B cell (primary cell): ENCODE measurements around the gene ARNT2. TPM values are rescaled to one million over a fixed set of nuclear protein-coding genes. Genes with fewer than 3 reads are reported as not detected.

Source experiments
- ATAC-seq: fragments of 200-7000 bp; cut with Tn5 transposase; one replicate; pipeline ENCODE4 v1.10.0; 2021; ENCODE audit warnings: low read depth, mild to moderate bottlenecking, moderate number of reproducible peaks, moderate library complexity
- CTCF ChIA-PET: fragments of 350-600 bp; sonication (Branson Sonifier 250); formaldehyde crosslinking; loops from one replicate; lab custom pipeline; 2021; ENCODE audit warnings: antibody characterized with exemption, inconsistent platforms; lab: Charles Lee
- POLR2A ChIA-PET: fragments of 350-600 bp; sonication (Branson Sonifier 250); formaldehyde crosslinking; loops from one replicate; lab custom pipeline; 2021; ENCODE audit warnings: antibody characterized with exemption; lab: Charles Lee
- DNase-seq: peaks from one replicate; pipeline ENCODE4 v3.0.0; 2013
- H2AFZ ChIP-seq: 2 replicates; pipeline ENCODE4 v1.6.1; 2012; ENCODE audit warnings: mild to moderate bottlenecking, low read depth, low read length; ENCODE audit not compliant: insufficient read depth, poor library complexity, severe bottlenecking
- H3K27ac ChIP-seq, 2 donors: 1 replicate in 1 of 2; 2 replicates in 1 of 2; pipeline ENCODE4 v1.5.1; 2012 to 2013; ENCODE audit warnings: low read length in 2 of 2, mild to moderate bottlenecking in 2 of 2, moderate library complexity in 1 of 2
- H3K27me3 ChIP-seq, 4 experiments: fragments of 200-600 bp in 1 of 4; sonication (generic) in 1 of 4; replicated peaks in 1 of 4; 1 replicate in 2 of 4; 2 replicates in 2 of 4; pipeline versions ENCODE4 v1.6.1 to v1.7.0; 2013 to 2016; ENCODE audit warnings: low read length in 3 of 4, mild to moderate bottlenecking in 2 of 4, mixed read lengths in 1 of 4, moderate library complexity in 1 of 4; ENCODE audit not compliant: insufficient read depth in 4 of 4, control insufficient read depth in 3 of 4; ENCODE audit errors: control extremely low read depth in 1 of 4
- H3K36me3 ChIP-seq, 2 experiments: replicated peaks in 1 of 2; 1 replicate in 1 of 2; 2 replicates in 1 of 2; pipeline versions ENCODE4 v1.6.1 to v1.7.1; 2013; ENCODE audit warnings: low read length in 1 of 2; ENCODE audit not compliant: insufficient read depth in 2 of 2, control insufficient read depth in 1 of 2; ENCODE audit errors: control extremely low read depth in 1 of 2, extremely low read depth in 1 of 2
- H3K4me1 ChIP-seq, 2 donors: fragments of 200-600 bp in 1 of 2; sonication (generic) in 1 of 2; 1 replicate in 1 of 2; 2 replicates in 1 of 2; pipeline versions ENCODE4 v1.5.1 to v1.6.1; 2013 to 2017; ENCODE audit warnings: low read length in 2 of 2; ENCODE audit not compliant: control insufficient read depth in 2 of 2, insufficient read depth in 2 of 2
- H3K4me2 ChIP-seq: replicated peaks from 2 replicates; pipeline ENCODE3; 2012; ENCODE audit warnings: mild to moderate bottlenecking, low read depth, low read length; ENCODE audit not compliant: poor library complexity, severe bottlenecking
- H3K4me3 ChIP-seq, 5 experiments: fragments of 200-600 bp in 1 of 5; sonication (generic) in 1 of 5; 1 replicate in 3 of 5; 2 replicates in 2 of 5; pipeline versions ENCODE4 v1.5.1 to v1.7.0; 2011 to 2016; ENCODE audit warnings: low read length in 4 of 5, mild to moderate bottlenecking in 4 of 5, low read depth in 2 of 5, control low read depth in 1 of 5, moderate library complexity in 1 of 5; ENCODE audit not compliant: insufficient read depth in 1 of 5; ENCODE audit errors: control extremely low read depth in 1 of 5, extremely low read depth in 1 of 5
- H3K79me2 ChIP-seq: fragments of 200-600 bp; sonication (generic); one replicate; pipeline ENCODE4 v1.6.0; 2016; ENCODE audit warnings: low read length; ENCODE audit not compliant: control insufficient read depth, insufficient read depth
- H3K9ac ChIP-seq: fragments of 200-600 bp; sonication (generic); 2 replicates; pipeline ENCODE4 v1.6.1; 2017; ENCODE audit warnings: mild to moderate bottlenecking, low read length, moderate library complexity
- H3K9me3 ChIP-seq, 3 donors: one replicate each; pipeline versions ENCODE4 v1.6.1 to v1.7.1; 2013; ENCODE audit warnings: low read length in 2 of 3; ENCODE audit not compliant: control insufficient read depth in 2 of 3, insufficient read depth in 1 of 3; ENCODE audit errors: control extremely low read depth in 1 of 3
- H4K20me1 ChIP-seq: 2 replicates; pipeline ENCODE4 v1.6.0; 2012; ENCODE audit warnings: mild to moderate bottlenecking, low read length; ENCODE audit not compliant: insufficient read depth, control insufficient read depth, poor library complexity, severe bottlenecking
- H3K27ac Mint-ChIP-seq: one replicate; pipeline ENCODE4 v1.8.0; 2021; ENCODE audit warnings: mixed read lengths
- H3K27me3 Mint-ChIP-seq: one replicate; pipeline ENCODE4 v1.8.0; 2021; ENCODE audit warnings: mixed read lengths
- H3K4me1 Mint-ChIP-seq: one replicate; pipeline ENCODE4 v1.8.0; 2021; ENCODE audit warnings: mixed read lengths
- H3K4me3 Mint-ChIP-seq: one replicate; pipeline ENCODE4 v1.8.0; 2021; ENCODE audit warnings: mixed read lengths
- H3K9me3 Mint-ChIP-seq: one replicate; pipeline ENCODE4 v1.8.0; 2022; ENCODE audit warnings: mixed read lengths; ENCODE audit not compliant: insufficient read depth
- EZH2 ChIP-seq: IDR thresholded peaks from 2 replicates; pipeline ENCODE4 v1.6.1; 2012; ENCODE audit warnings: borderline replicate concordance, low read depth, mild to moderate bottlenecking, moderate library complexity, low read length; ENCODE audit not compliant: insufficient read depth, poor library complexity, severe bottlenecking
- WGBS: methylation state at CpG from one replicate; pipeline ENCODE4 v1.1.5; 2013; ENCODE audit warnings: missing lambda C conversion rate; ENCODE audit not compliant: insufficient coverage; 5-methylcytosine and 5-hydroxymethylcytosine counted together
- intact Hi-C: fragments of 100-400 bp; cut with micrococcal nuclease; formaldehyde crosslinking; loops from one replicate; pipeline ENCODE4 v1.10.0; 2022
- polyA plus RNA-seq: library from polyadenylated mRNA; depleted of rRNA; stranded (reverse); fragments of >200 nt; gene quantifications from 2 replicates; pipeline ENCODE4 v1.2.3, GENCODE V29; 2012
- total RNA-seq, 2 donors: library from RNA; stranded (reverse); fragments of 120-200 nt in 1 of 2; gene quantifications; 1 replicate in 1 of 2; 2 replicates in 1 of 2; pipeline versions ENCODE4 v1.2.3 to v1.2.4, GENCODE V29; 2013 to 2022
- TF ChIP-seq, protein P1 (sequence below): fragments of 200-600 bp; IDR thresholded peaks from one replicate; pipeline ENCODE4 v1.8.0; 2022; ENCODE audit warnings: antibody characterized with exemption, mild to moderate bottlenecking

The ARNT2 gene
- total and polyA plus RNA-seq, 2 donors (not counting 1 experiment from before 2014, with no cell fraction given), result not detected

DNA sequence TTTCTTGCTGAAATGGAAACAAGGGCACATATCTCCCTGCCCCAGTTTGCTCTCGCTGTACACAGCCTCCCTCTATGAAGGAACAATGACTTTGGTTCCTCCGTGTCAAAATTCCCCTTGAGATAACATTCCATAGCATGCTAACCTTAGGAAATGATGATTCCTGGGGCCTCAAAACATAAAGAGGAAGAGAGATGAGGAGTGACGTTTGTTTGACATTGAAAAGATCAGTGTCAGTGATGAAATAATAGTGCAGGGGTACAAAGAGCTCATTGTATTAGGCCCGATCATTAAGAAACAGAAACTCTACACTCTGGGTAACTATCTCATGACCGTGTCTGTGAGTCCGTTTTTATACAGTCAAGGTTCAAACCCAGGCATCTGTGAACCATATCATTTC lies 55.2 kb downstream of the ARNT2 start:
- no peaks in the 10 kb centered on the region for H4K20me1 ChIP-seq
- TF ChIP-seq EZH2, result no peak
- TF ChIP-seq, protein P1, sequence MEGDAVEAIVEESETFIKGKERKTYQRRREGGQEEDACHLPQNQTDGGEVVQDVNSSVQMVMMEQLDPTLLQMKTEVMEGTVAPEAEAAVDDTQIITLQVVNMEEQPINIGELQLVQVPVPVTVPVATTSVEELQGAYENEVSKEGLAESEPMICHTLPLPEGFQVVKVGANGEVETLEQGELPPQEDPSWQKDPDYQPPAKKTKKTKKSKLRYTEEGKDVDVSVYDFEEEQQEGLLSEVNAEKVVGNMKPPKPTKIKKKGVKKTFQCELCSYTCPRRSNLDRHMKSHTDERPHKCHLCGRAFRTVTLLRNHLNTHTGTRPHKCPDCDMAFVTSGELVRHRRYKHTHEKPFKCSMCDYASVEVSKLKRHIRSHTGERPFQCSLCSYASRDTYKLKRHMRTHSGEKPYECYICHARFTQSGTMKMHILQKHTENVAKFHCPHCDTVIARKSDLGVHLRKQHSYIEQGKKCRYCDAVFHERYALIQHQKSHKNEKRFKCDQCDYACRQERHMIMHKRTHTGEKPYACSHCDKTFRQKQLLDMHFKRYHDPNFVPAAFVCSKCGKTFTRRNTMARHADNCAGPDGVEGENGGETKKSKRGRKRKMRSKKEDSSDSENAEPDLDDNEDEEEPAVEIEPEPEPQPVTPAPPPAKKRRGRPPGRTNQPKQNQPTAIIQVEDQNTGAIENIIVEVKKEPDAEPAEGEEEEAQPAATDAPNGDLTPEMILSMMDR, result no peak
- intact Hi-C loops, result loop anchor here (5.0 to 10.0 kb wide), 2 partner anchors 398 to 645 kb away; no protein-coding TSS in a partner anchor
- CTCF ChIA-PET, result interaction anchor here (1.8 to 8.5 kb wide), 2 partner anchors 317 to 510 kb away, joined by 11 to 102 read pairs; no protein-coding TSS in a partner anchor
- H3K27me3 Mint-ChIP-seq, result peaks cover 5% of the 10 kb centered on the region
- H3K36me3 ChIP-seq, result no peaks in the 10 kb centered on the region
- no peak overlapping the region for H3K9ac ChIP-seq
- H3K27me3 ChIP-seq, result peaks cover 0 to 8% (median 4%) of the 10 kb centered on the region in 4 experiments
- WGBS, result no CpG with 5 or more reads among the region's 6 CpGs
- H3K4me3 ChIP-seq, result no peak overlapping the region
- no peak overlapping the region for H3K27ac ChIP-seq
- no peaks in the 10 kb centered on the region for H3K9me3 Mint-ChIP-seq
- no peak overlapping the region for H3K27ac Mint-ChIP-seq
- POLR2A ChIA-PET, result no interaction called here
- no peaks in the 10 kb centered on the region for H3K79me2 ChIP-seq
- H2AFZ ChIP-seq, result no peak overlapping the region
- H3K4me1 Mint-ChIP-seq, result peaks cover 4% of the 10 kb centered on the region
- no peak overlapping the region for H3K4me2 ChIP-seq
- no peaks in the 10 kb centered on the region for H3K9me3 ChIP-seq
- no peak overlapping the region for H3K4me3 Mint-ChIP-seq
- peaks cover 0 to 4% of the 10 kb centered on the region in 2 donors for H3K4me1 ChIP-seq
- DNase-seq (no peak), ATAC-seq (no peak)

DNA sequence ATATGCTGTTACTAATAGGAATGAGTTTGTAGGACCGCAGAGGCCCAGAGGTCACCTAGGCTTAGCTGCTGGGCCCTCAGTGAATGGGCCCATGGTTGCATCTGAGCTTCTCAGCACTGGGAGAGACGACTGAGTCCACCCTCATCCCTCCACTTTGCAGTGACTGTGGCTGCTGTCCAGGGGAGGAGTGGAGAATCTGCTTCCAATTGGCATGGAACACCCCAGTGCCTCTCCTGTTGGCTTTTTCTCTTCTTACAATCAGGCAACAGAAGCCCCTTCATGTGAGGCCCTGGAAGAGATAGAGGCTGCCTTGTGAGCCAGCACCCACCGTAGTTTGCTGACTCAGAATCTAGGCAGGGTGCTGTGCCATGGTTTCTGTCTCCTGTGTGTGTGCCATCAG lies 55.6 kb downstream of the ARNT2 start:
- peaks cover 0 to 8% (median 4%) of the 10 kb centered on the region in 4 experiments for H3K27me3 ChIP-seq
- DNase-seq (no peak), ATAC-seq (no peak)
- Mint-ChIP-seq H3K27ac (no peak overlapping the region), H3K27me3 (peaks cover 5% of the 10 kb centered on the region), H3K4me1 (peaks cover 4% of the 10 kb centered on the region), H3K4me3 (no peak overlapping the region), H3K9me3 (no peaks in the 10 kb centered on the region)
- intact Hi-C loops, result loop anchor here (5.0 to 10.0 kb wide), 2 partner anchors 397 to 645 kb away; no protein-coding TSS in a partner anchor
- peaks cover 0 to 4% of the 10 kb centered on the region in 2 donors for H3K4me1 ChIP-seq
- CTCF ChIA-PET, result interaction anchor here (1.8 to 8.5 kb wide), 2 partner anchors 316 to 509 kb away, joined by 11 to 102 read pairs; no protein-coding TSS in a partner anchor
- no peaks in the 10 kb centered on the region for H3K36me3 ChIP-seq
- WGBS, result 94% methylated on average over 2 of the region's 3 CpGs
- POLR2A ChIA-PET, result no interaction called here
- no peak overlapping the region for H3K4me2 ChIP-seq
- TF ChIP-seq, protein P1, result no peak
- TF ChIP-seq EZH2, result no peak
- no peaks in the 10 kb centered on the region for H4K20me1 ChIP-seq
- no peak overlapping the region for H2AFZ ChIP-seq
- H3K4me3 ChIP-seq, result no peak overlapping the region
- no peaks in the 10 kb centered on the region for H3K9me3 ChIP-seq
- H3K9ac ChIP-seq, result no peak overlapping the region
- no peaks in the 10 kb centered on the region for H3K79me2 ChIP-seq
- H3K27ac ChIP-seq, result no peak overlapping the region
